ENCODE results near the gene SPCS2.

The SPCS2 gene

DNA sequence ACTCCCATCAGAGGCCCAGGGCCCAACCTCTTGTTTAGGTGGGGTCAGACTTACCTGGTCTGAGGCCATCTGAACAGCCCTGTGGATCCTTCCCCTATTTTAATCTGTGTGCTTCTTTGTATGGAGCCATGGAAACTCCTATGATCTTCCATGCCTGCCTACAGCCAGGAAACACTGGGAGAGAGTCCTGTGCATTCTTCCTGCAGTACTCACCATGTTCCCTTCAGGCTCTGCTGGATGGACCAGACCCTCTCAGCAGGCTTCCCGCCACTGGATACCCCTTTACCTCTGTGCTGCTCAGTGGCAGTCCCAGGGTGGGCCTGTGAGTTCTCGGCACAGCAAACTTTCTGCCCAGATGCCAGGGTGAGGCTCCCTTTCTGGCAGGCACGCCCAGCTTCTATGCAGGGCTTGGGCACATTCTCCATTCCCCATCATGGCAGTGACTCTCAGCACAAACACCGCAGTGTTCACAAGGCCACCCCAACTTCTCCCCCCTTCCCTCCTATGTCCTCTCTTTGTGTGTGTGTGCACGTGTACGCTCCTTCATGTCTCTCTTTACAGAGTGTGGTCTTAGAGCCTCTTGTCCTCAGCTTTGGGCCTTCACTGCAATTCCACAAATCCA lies 74.5 kb downstream of the SPCS2 start:
- TF ChIP-seq ARNT (IDR thresholded peaks at IDR 0.05) (no peak), FOXM1 (IDR thresholded peaks at IDR 0.05; ENCODE audit: borderline replicate concordance) (no peak), LEF1 (IDR thresholded peaks at IDR 0.05; ENCODE audit: borderline replicate concordance) (no peak), BHLHE40 (IDR thresholded peaks at IDR 0.05; ENCODE audit: borderline replicate concordance) (no peak), ELF4 (IDR thresholded peaks at IDR 0.05) (no peak), FOXA1 (IDR thresholded peaks at IDR 0.05) (no peak), L3MBTL2 (conservative IDR thresholded peaks at IDR 0.05) (no peak), HDGF (IDR thresholded peaks at IDR 0.05; ENCODE audit: borderline replicate concordance) (no peak), TARDBP (IDR thresholded peaks at IDR 0.05) (no peak), NFRKB (IDR thresholded peaks at IDR 0.05) (no peak), ZNF384 (IDR thresholded peaks at IDR 0.05) (no peak), CTBP1 (IDR thresholded peaks at IDR 0.05; ENCODE audit: borderline replicate concordance) (no peak)
- TF ChIP-seq, protein P1, sequence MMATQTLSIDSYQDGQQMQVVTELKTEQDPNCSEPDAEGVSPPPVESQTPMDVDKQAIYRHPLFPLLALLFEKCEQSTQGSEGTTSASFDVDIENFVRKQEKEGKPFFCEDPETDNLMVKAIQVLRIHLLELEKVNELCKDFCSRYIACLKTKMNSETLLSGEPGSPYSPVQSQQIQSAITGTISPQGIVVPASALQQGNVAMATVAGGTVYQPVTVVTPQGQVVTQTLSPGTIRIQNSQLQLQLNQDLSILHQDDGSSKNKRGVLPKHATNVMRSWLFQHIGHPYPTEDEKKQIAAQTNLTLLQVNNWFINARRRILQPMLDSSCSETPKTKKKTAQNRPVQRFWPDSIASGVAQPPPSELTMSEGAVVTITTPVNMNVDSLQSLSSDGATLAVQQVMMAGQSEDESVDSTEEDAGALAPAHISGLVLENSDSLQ (IDR thresholded peaks at IDR 0.05) = no peak
- ChIA-PET POLR2A (interaction anchor here (0.9 kb wide), 1 partner anchor 125 kb away, joined by 3 read pairs; no protein-coding TSS in a partner anchor), CTCF (interaction anchor here (0.8 to 1.9 kb wide), 7 partner anchors 8 to 181 kb away, joined by 3 to 11 read pairs (median 5); no protein-coding TSS in a partner anchor)
- DNase-seq (ENCODE audit: extremely low spot score) = no peak

DNA sequence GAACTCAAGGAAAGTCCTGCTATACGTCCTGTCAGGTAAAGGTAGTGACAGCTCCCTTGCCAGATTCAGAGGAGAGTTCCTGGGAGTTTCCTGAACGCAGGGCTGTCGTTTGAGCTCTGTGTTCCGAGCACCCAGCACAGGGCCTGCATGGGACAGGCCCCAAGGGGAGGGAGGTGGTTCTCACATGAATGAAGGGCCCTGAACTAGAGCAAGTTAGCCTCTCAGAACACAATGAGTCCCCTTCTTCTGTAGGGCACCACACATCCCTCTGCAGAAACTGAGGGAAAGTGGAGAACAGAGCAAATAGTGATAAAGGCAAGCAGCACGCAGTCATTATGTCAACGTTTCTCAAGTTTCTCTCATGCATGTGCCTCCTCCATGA lies 75.0 kb downstream of the SPCS2 start:
- ChIA-PET POLR2A (no interaction called here), CTCF (interaction anchor here (1.4 to 1.9 kb wide), 3 partner anchors 94 to 181 kb away, joined by 4 to 7 read pairs (median 5); no protein-coding TSS in a partner anchor)
- TF ChIP-seq L3MBTL2 (conservative IDR thresholded peaks at IDR 0.05) = no peak
- no peak for TF ChIP-seq SUZ12 (IDR thresholded peaks at IDR 0.05)
- TF ChIP-seq LEF1 (IDR thresholded peaks at IDR 0.05; ENCODE audit: borderline replicate concordance) = no peak
- TF ChIP-seq NFRKB (IDR thresholded peaks at IDR 0.05) = no peak
- TF ChIP-seq ELF4 (IDR thresholded peaks at IDR 0.05) = no peak
- TF ChIP-seq FOXM1 (IDR thresholded peaks at IDR 0.05; ENCODE audit: borderline replicate concordance) = no peak
- DNase-seq (ENCODE audit: extremely low spot score) = no peak

DNA sequence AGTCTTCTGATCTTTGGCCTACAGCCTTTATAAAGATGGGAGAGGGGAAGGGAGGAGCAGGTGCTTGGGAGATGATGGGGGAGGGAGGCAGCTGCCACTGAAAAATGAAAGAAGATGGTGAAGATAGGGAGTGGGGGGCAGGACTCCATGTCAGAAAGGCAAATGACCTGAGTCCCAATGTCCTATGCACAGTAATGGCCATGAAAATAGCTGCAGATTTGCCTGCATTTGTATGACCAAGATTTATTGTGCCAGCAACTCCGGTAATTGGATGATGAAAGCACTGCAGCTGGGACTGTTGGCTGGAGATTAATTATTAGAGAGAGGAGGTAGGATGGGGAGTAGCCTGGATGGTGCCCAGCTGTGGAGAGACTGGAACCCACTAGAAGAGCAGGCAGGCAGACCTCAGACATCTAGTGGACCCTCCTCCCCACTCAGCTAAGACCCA lies 75.7 kb downstream of the SPCS2 start:
- ChIA-PET CTCF (interaction anchor here (0.7 kb wide), 1 partner anchor 216 kb away, joined by 3 read pairs; no protein-coding TSS in a partner anchor), POLR2A (interaction anchor here (0.8 kb wide), 1 partner anchor 11 kb away, joined by 3 read pairs; no protein-coding TSS in a partner anchor)
- DNase-seq (ENCODE audit: extremely low spot score) = no peak
- TF ChIP-seq, protein P1 (IDR thresholded peaks at IDR 0.05) = no peak
- TF ChIP-seq SUZ12 (IDR thresholded peaks at IDR 0.05) (no peak), ZNF384 (IDR thresholded peaks at IDR 0.05) (no peak), CTBP1 (IDR thresholded peaks at IDR 0.05; ENCODE audit: borderline replicate concordance) (no peak), ELF4 (IDR thresholded peaks at IDR 0.05) (no peak), FOXK2 (IDR thresholded peaks at IDR 0.05) (no peak), NFRKB (IDR thresholded peaks at IDR 0.05) (no peak), LEF1 (IDR thresholded peaks at IDR 0.05; ENCODE audit: borderline replicate concordance) (no peak), L3MBTL2 (conservative IDR thresholded peaks at IDR 0.05) (no peak), FOXA1 (IDR thresholded peaks at IDR 0.05) (no peak)

DNA sequence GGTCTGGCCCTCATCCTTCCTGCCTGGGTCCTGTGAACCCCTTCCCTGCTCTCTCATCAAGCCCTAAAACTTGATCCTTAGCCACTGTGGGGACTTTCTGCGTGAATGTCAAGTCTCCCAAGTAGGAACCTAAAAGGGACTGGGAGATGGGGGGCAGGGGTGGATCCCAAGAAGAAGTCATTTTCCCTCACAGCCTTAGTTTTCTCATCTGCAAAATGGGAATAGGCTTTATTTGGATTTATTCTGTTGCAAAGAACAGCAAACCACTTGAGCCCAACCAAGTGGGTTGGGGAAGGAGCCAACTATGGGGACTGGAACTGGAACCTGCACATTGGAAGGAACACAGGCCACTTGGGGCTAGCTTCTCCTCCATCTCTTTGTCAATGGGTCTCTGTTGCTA lies 76.5 kb downstream of the SPCS2 start:
- TF ChIP-seq CTBP1 (IDR thresholded peaks at IDR 0.05; ENCODE audit: borderline replicate concordance) = no peak
- TF ChIP-seq, protein P1 (IDR thresholded peaks at IDR 0.05) = no peak
- TF ChIP-seq HDGF (IDR thresholded peaks at IDR 0.05; ENCODE audit: borderline replicate concordance) = no peak
- TF ChIP-seq L3MBTL2 (conservative IDR thresholded peaks at IDR 0.05) = no peak
- no peak for TF ChIP-seq ARNT (IDR thresholded peaks at IDR 0.05)
- CTCF ChIA-PET = no interaction called here
- POLR2A ChIA-PET = no interaction called here
- no peak for DNase-seq (ENCODE audit: extremely low spot score)

DNA sequence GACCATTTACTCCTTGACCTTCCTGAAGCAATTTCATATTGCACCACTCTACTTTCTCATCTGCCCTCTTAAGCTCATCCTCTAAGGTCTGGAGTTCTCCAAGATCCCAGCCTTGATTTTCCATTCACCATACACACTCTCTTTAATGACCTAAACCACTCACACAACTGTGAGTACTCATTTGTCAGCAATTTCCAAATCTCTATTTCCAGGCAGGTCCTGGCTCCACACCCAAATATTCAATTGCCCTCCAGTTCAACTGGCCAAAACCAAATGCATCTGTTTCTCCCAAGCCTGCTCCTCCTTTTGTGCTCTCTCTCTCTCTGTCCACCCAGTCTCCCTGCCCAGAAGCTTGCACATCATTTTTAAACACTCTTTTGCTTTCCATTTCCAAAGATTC lies 79.3 kb downstream of the SPCS2 start:
- TF ChIP-seq NFRKB (IDR thresholded peaks at IDR 0.05) (no peak), ELF4 (IDR thresholded peaks at IDR 0.05) (no peak), FOXM1 (IDR thresholded peaks at IDR 0.05; ENCODE audit: borderline replicate concordance) (no peak), CTBP1 (IDR thresholded peaks at IDR 0.05; ENCODE audit: borderline replicate concordance) (no peak), ARNT (IDR thresholded peaks at IDR 0.05) (no peak), ZNF384 (IDR thresholded peaks at IDR 0.05) (no peak), TARDBP (IDR thresholded peaks at IDR 0.05) (no peak), BHLHE40 (IDR thresholded peaks at IDR 0.05; ENCODE audit: borderline replicate concordance) (no peak), HDGF (IDR thresholded peaks at IDR 0.05; ENCODE audit: borderline replicate concordance) (no peak), SUZ12 (IDR thresholded peaks at IDR 0.05) (no peak), FOXA1 (IDR thresholded peaks at IDR 0.05) (no peak), LEF1 (IDR thresholded peaks at IDR 0.05; ENCODE audit: borderline replicate concordance) (no peak)
- TF ChIP-seq, protein P1 (IDR thresholded peaks at IDR 0.05) = no peak
- POLR2A ChIA-PET = no interaction called here
- CTCF ChIA-PET = no interaction called here
- no peak for DNase-seq (ENCODE audit: extremely low spot score)

All from HEK293T (cell line).